ENCODE data around the gene RIOK1.

RIOK1 gene

GRCh38 chr6:7404546-7404945, 14.9 kb downstream of the RIOK1 start:
- TF ChIP-seq CTCF (IDR thresholded peaks at IDR 0.05; ENCODE audit: insufficient read depth, low read length, poor library complexity, severe bottlenecking) = no peak
- Histone ChIP-seq H3K27me3 (replicated peaks; ENCODE audit: control insufficient read depth, insufficient read depth, low read length) (no peaks in the 10 kb centered on the region), H3K36me3 (ENCODE audit: control insufficient read depth, insufficient read depth, low read length) (peaks cover 10% of the 10 kb centered on the region), H3K4me3 (replicated peaks; ENCODE audit: low read depth, low read length) (no peak overlapping the region)
- no peak for DNase-seq (ENCODE audit: extremely low read depth, insufficient read length)

GRCh38 chr6:7406743-7407142, 17.1 kb downstream of the RIOK1 start:
- H3K4me3 ChIP-seq (replicated peaks; ENCODE audit: low read depth, low read length) = no peak overlapping the region
- H3K36me3 ChIP-seq (ENCODE audit: control insufficient read depth, insufficient read depth, low read length) = peaks cover 11% of the 10 kb centered on the region
- H3K27me3 ChIP-seq (replicated peaks; ENCODE audit: control insufficient read depth, insufficient read depth, low read length) = no peaks in the 10 kb centered on the region
- TF ChIP-seq CTCF (IDR thresholded peaks at IDR 0.05; ENCODE audit: insufficient read depth, low read length, poor library complexity, severe bottlenecking) = no peak
- DNase-seq (ENCODE audit: extremely low read depth, insufficient read length) = no peak

- Histone ChIP-seq H3K36me3 (ENCODE audit: control insufficient read depth, insufficient read depth, low read length) (peaks cover 10% of the 10 kb centered on the region), H3K27me3 (replicated peaks; ENCODE audit: control insufficient read depth, insufficient read depth, low read length) (no peaks in the 10 kb centered on the region), H3K4me3 (replicated peaks; ENCODE audit: low read depth, low read length) (no peak overlapping the region)
- TF ChIP-seq CTCF (IDR thresholded peaks at IDR 0.05; ENCODE audit: insufficient read depth, low read length, poor library complexity, severe bottlenecking) = no peak
- DNase-seq (ENCODE audit: extremely low read depth, insufficient read length) = no peak
These were observed 20.1 kb downstream of the RIOK1 start for GRCh38 chr6:7409740-7410139.

- DNase-seq (ENCODE audit: extremely low read depth, insufficient read length) = no peak
- H3K36me3 ChIP-seq (ENCODE audit: control insufficient read depth, insufficient read depth, low read length) = peaks cover 10% of the 10 kb centered on the region
- no peaks in the 10 kb centered on the region for H3K27me3 ChIP-seq (replicated peaks; ENCODE audit: control insufficient read depth, insufficient read depth, low read length)
- no peak overlapping the region for H3K4me3 ChIP-seq (replicated peaks; ENCODE audit: low read depth, low read length)
- no peak for TF ChIP-seq CTCF (IDR thresholded peaks at IDR 0.05; ENCODE audit: insufficient read depth, low read length, poor library complexity, severe bottlenecking)
These were observed 21.2 kb downstream of the RIOK1 start for GRCh38 chr6:7410851-7411250.

GRCh38 chr6:7411328-7411727, 21.7 kb downstream of the RIOK1 start:
- Histone ChIP-seq H3K4me3 (replicated peaks; ENCODE audit: low read depth, low read length) (no peak overlapping the region), H3K36me3 (ENCODE audit: control insufficient read depth, insufficient read depth, low read length) (peaks cover 10% of the 10 kb centered on the region), H3K27me3 (replicated peaks; ENCODE audit: control insufficient read depth, insufficient read depth, low read length) (no peaks in the 10 kb centered on the region)
- no peak for DNase-seq (ENCODE audit: extremely low read depth, insufficient read length)
- TF ChIP-seq CTCF (IDR thresholded peaks at IDR 0.05; ENCODE audit: insufficient read depth, low read length, poor library complexity, severe bottlenecking) = no peak

- no peak overlapping the region for H3K4me3 ChIP-seq (replicated peaks; ENCODE audit: low read depth, low read length)
- H3K27me3 ChIP-seq (replicated peaks; ENCODE audit: control insufficient read depth, insufficient read depth, low read length) = no peaks in the 10 kb centered on the region
- H3K36me3 ChIP-seq (ENCODE audit: control insufficient read depth, insufficient read depth, low read length) = peaks cover 8% of the 10 kb centered on the region
- no peak for DNase-seq (ENCODE audit: extremely low read depth, insufficient read length)
- no peak for TF ChIP-seq CTCF (IDR thresholded peaks at IDR 0.05; ENCODE audit: insufficient read depth, low read length, poor library complexity, severe bottlenecking)
These were observed 23.7 kb downstream of the RIOK1 start for GRCh38 chr6:7413151-7413823.

All from GM06990 (cell line).